Measurements from ENCODE around the gene PLA2G6. TPM values are rescaled to one million over a fixed set of nuclear protein-coding genes. Genes with fewer than 3 reads are reported as not detected.

Gene PLA2G6
- total and polyA plus RNA-seq, 5 experiments from 2014 or later, result 2.6 to 186 (median 7.2) TPM

DNA sequence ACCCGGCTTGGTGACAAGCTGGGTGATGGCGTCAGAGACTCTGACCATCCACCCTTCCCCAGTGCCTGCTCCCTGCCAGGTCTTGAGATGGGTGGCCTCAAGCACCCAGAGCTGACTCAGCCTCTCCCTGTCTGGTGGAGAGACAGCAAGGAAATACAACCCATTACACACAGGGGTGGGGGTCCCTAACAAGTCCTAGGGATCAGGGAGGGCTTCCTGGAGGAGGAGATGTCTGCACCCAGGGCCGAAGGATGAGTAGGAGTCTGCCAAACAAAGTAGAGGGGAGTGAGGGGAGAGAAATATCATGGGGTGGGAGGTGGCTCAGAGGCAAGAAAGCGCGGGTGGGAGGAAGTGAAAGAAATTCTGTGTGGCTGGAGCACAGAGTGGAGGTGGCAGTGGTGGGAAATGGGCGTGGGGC, 26.9 kb upstream of the PLA2G6 start:
- POLR2A ChIA-PET, result no interaction called here
- Mint-ChIP-seq H3K27me3 (no peaks in the 10 kb centered on the region), H3K36me3 (peaks cover 0 to 2% (median 1%) of the 10 kb centered on the region in 3 donors), H3K9me3 (no peaks in the 10 kb centered on the region), H3K27ac (peak overlapping the region in 1 of 10 donors; percentile 64), H3K4me3 (no peak overlapping the region), H3K4me1 (peaks cover 12 to 22% (median 21%) of the 10 kb centered on the region in 4 donors)
- no peak for DNase-seq
- no peak for ATAC-seq

DNA sequence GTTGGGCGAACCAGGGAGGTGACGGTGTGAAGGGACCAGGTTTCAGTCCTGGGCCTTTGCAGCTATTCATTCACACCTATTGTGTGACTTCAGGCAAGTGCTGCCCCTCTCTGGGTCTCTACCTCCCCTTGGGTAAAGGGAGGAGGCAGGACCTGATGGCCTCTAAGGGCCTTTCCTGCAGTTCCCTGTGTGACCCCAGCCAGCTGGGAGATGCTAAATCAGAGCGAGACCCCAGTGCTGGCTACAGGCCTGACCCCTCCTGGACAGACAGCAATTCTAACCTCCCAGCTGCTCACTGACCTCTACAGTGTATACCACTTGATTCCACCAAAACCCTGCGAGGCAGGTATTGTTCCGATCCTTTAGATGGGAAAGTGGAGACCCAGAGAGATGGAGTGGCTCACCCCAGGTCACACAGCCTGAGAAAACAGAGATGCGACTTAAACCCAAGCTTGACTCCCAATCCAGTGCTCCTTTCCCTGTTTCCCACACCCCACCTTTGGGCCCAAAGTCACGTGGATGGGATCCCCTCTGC, 26.3 kb upstream of the PLA2G6 start:
- Mint-ChIP-seq H3K27ac (peak overlapping the region in 1 of 10 donors; percentile 34), H3K4me1 (peaks cover 13 to 22% (median 20%) of the 10 kb centered on the region in 4 donors), H3K36me3 (peaks cover 0 to 2% (median 1%) of the 10 kb centered on the region in 3 donors), H3K4me3 (no peak overlapping the region), H3K9me3 (no peaks in the 10 kb centered on the region), H3K27me3 (no peaks in the 10 kb centered on the region)
- no peak for DNase-seq
- no peak for ATAC-seq
- POLR2A ChIA-PET, result no interaction called here

DNA sequence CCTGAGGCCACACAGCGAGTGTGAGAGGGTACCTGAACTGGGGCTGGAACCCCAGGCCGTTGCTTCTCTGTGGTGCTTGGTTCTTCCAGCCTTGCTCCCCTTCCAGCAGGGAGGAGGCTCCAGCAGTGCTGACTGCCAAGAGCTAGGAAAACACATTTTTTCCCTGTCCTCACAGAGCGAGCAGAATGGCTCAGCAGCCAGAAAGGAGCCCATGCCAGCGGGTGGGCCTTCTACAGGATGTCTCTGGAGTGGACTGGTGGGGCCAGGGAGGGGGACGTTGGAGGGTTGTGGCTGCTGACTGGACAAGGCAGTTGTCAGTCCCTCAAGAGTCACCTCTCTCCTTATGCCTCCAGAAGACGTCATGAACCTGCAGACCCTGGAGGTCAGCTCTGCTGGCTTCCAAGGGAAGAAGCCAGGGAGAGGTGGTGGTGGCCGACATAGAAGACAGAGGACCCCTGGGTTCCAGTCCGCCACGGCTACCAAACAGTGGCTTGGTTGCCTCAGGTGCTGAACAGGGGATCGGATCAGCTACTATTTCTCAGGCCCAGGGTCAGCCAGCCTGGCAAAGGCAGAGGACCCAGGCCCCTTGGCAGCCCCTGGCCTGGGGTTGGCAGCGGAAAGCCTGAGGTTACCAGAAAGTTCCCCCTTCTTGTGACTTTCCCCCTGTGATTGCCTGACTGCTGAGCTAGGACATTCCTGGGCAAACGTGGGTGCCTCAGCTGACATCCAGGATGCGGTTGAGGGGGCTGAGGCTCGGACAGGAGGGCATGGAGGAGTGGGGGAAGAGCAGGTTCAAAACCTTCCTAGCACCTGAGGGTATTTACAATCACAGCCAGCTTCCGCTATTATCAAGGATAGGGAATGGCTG, 23.9 kb upstream of the PLA2G6 start:
- POLR2A ChIA-PET, result interaction anchor here (0.7 to 0.8 kb wide), 3 partner anchors 11 to 24 kb away, joined by 3 read pairs; partner anchors contain the start of gene PLA2G6
- Mint-ChIP-seq H3K27ac (peak overlapping the region in 8 of 10 donors; percentile 29 to 81 (median 67)), H3K36me3 (peaks cover 0 to 1% (median 0%) of the 10 kb centered on the region in 3 donors), H3K9me3 (no peaks in the 10 kb centered on the region), H3K4me3 (peak overlapping the region in 2 of 10 donors; percentile 46 to 58), H3K27me3 (no peaks in the 10 kb centered on the region), H3K4me1 (peaks cover 19 to 39% (median 33%) of the 10 kb centered on the region in 4 donors)
- no peak for ATAC-seq
- no peak for DNase-seq

DNA sequence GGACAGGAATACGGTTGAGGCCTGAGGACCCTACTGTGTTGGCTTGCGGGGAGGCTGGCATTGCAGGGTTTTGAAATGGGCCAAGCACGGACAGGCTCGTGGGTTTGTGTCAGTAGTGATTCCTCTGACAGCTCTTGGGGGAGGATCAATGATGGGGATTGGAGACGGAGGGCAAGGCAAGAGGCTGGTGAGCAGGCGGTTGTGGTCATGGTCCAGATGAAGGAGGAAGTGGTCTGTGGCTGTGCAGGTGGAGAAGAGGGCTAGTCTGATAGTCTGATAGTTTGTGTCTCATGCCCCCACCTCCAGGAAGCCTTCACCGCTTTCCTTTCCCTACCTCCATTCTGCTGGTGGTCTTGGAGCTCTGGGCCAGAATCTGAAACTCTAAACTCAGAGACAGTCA, 23.2 kb upstream of the PLA2G6 start:
- peaks cover 19 to 41% (median 35%) of the 10 kb centered on the region in 4 donors for H3K4me1 Mint-ChIP-seq
- peaks cover 0 to 1% (median 0%) of the 10 kb centered on the region in 3 donors for H3K36me3 Mint-ChIP-seq
- POLR2A ChIA-PET, result interaction anchor here (1.1 to 1.3 kb wide), 2 partner anchors 10 to 24 kb away, joined by 5 read pairs; partner anchors contain the start of gene PLA2G6
- no peaks in the 10 kb centered on the region for H3K27me3 Mint-ChIP-seq
- ATAC-seq (no peak), DNase-seq (no peak)
- no peaks in the 10 kb centered on the region for H3K9me3 Mint-ChIP-seq
- H3K27ac Mint-ChIP-seq, result peak overlapping the region; percentile 37 to 81 (median 68)
- peak overlapping the region in 5 of 10 donors; percentile 38 to 81 (median 46) for H3K4me3 Mint-ChIP-seq

DNA sequence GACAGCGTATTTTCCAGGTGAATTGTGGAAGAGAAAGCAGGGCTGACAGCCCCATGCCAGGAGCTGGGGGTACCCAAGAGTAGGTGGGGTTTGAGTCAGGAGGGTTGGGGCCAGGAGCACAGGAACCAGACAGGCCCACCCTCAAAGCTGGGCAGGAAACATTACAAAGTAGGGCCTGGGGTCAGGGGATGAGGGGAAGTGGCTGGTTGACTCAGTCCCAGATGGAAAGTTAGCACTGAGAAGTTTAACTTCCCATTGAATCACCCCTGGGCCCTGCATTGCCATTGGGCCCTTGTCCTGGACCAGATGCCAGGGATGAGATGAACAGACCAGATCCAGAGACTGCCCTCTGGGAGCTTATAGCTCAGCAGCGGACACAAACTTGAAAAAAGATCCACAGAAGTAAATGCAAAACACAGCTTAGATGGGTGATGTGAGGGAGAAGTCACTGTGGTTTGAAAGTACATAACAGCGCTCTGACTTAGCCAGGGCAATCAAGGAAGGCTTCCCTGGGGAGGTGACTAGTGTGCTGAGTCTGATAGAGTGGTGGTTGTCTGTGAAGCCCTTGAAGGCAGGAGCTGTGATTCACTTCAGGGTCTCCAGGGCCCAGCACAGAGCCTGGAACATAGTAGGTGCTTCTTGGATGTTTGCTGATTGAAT, 22.4 kb upstream of the PLA2G6 start:
- Mint-ChIP-seq H3K27ac (peak overlapping the region; percentile 39 to 91 (median 74)), H3K36me3 (peaks cover 0 to 1% (median 0%) of the 10 kb centered on the region in 3 donors), H3K27me3 (no peaks in the 10 kb centered on the region), H3K4me3 (peak overlapping the region; percentile 31 to 91 (median 82)), H3K9me3 (no peaks in the 10 kb centered on the region), H3K4me1 (peaks cover 22 to 45% (median 36%) of the 10 kb centered on the region in 4 donors)
- no peak for ATAC-seq
- no peak for DNase-seq
- POLR2A ChIA-PET, result interaction anchor here (0.5 to 1.8 kb wide), 6 partner anchors 10 to 479 kb away, joined by 3 to 6 read pairs (median 4); partner anchors contain the start of gene PLA2G6

DNA sequence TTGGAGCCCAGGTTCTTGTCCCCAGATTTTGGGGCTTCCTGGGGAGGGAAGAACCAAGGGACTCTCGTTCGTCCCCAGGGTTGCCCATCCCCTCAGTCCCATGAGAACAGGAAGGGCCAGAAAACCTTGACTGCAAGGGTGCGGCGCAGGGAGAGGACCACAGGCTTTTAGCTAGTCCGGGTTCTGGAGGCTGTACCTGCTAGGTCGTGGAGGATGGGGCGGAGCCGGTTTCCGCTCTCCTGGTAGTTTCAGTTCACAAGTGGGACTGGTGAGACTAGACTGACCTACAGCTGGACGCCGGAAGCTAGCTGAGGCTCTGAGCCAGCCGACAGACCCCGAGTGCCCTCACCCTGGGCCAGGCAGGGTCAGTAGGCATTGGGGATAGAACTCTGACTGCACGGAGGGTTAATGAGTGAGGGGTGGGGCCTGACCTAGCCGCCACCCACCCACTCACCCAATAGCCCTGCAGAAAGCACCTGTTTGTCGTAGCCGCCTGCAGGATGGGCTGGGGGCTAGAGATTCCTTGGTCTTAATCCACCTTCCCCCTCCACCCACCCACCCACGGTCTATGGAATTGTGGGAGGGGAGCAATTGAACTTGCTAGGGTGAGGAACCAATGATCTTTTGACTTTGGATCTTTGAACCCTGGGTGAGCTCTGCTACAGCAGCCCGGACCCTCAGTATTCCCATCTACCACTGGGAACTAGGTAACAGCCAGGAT, 21.6 kb upstream of the PLA2G6 start:
- H3K27ac Mint-ChIP-seq, result peak overlapping the region; percentile 68 to 91 (median 89)
- peaks cover 22 to 50% (median 36%) of the 10 kb centered on the region in 4 donors for H3K4me1 Mint-ChIP-seq
- H3K4me3 Mint-ChIP-seq, result peak overlapping the region; percentile 72 to 91 (median 86)
- H3K36me3 Mint-ChIP-seq, result peaks cover 0 to 1% (median 0%) of the 10 kb centered on the region in 3 donors
- H3K9me3 Mint-ChIP-seq, result no peaks in the 10 kb centered on the region
- H3K27me3 Mint-ChIP-seq, result no peaks in the 10 kb centered on the region
- peak in 5 of 10 donors; percentile 17 to 43 (median 40) for DNase-seq
- POLR2A ChIA-PET, result interaction anchor here (0.5 to 2.3 kb wide), 8 partner anchors 11 to 480 kb away, joined by 3 to 6 read pairs (median 4); partner anchors contain the start of gene PLA2G6
- peak in 1 of 2 donors; percentile 15 for ATAC-seq

DNA sequence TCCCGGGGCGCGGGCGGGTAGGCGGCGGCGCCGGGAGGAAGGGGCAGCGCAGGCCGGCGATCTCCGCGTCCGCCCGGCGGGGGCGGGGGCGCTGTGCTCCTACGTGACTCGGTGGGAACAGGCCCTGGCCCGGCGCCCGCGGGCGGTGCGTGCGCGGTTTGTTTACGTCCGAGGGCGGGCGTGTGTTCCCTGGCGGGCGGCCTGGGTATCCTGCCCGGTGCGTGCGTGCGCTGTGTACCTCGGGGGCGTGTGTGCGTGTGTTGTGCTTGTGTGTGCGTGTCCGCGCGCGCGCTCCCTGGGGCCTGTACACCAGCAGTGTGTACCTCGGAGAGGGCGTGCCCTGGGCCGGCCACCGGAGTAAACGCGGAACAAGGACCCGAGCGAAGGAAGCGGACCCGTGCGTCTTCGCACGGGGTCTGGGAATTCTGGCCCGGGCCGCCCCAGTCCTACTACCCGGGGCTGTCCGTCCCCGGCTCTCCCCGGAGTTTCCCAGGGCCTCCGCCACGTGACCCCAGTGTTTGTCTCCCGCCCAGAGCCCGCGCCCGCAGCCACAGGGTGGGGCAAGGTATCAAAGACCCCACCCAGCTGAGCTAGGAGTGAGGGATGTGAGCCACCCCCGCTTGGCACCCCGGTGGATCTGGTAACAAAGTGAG, 20.9 kb upstream of the PLA2G6 start:
- Mint-ChIP-seq H3K4me1 (peaks cover 22 to 50% (median 36%) of the 10 kb centered on the region in 4 donors), H3K27ac (peak overlapping the region; percentile 68 to 91 (median 89)), H3K9me3 (no peaks in the 10 kb centered on the region), H3K4me3 (peak overlapping the region; percentile 72 to 91 (median 86)), H3K27me3 (no peaks in the 10 kb centered on the region), H3K36me3 (peaks cover 0 to 1% (median 0%) of the 10 kb centered on the region in 3 donors)
- DNase-seq (peak; percentile 39 to 80 (median 48)), ATAC-seq (peak; percentile 38)
- POLR2A ChIA-PET, result interaction anchor here (0.5 to 2.3 kb wide), 7 partner anchors 12 to 68 kb away, joined by 3 to 24 read pairs (median 6); partner anchors contain the start of gene PLA2G6

DNA sequence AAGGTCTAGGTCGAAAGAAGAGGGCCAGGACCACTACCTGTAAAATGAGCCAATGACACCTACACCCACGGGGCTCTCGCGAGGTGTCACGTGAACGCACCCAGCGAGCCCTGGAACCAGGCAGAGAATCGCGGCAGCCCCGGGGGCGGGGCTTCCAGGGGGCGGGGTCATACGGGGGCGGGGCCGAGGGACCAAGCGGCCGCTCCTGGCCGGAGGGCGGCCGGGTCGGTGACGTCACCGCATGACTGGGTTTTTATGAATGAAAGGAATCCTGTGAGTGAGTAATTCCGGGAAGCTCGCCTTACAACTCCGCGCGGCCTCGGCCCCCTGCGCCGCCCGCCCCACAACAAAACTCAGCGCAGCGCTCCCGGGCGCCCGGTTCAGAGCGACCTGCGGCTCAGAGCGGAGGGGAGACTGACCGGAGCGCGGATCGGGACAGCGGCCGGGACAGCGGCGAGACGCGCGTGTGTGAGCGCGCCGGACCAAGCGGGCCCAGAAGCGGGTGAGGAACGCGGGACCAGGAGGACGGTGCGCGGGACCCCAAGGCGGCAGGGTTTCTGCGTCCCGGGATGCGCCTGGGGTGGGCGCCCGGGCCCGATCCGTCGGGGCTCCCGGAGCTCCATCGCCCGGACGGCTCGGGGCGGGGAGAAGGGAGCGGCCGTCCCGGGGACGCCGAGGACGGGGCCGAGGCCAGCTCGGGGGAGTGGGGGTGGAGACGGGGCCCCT, 20.2 kb upstream of the PLA2G6 start, which contains the start of gene MAFF:
Gene MAFF, plus strand, starts transcription at position 284 of the 726 bp plus-strand sequence. CDS start 11,860 bp downstream, outside the sequence.
- Mint-ChIP-seq H3K9me3 (no peaks in the 10 kb centered on the region), H3K27ac (peak within 1 kb of the TSS; percentile 89 to 99 (median 97)), H3K27me3 (no peaks in the 10 kb centered on the region), H3K4me3 (peak within 1 kb of the TSS; percentile 72 to 93 (median 88)), H3K4me1 (peaks cover 22 to 50% (median 36%) of the 10 kb centered on the region in 4 donors), H3K36me3 (peaks cover 0 to 1% (median 0%) of the 10 kb centered on the region in 3 donors)
- DNase-seq, result peak; percentile 76 to 93 (median 79)
- peak; percentile 72 to 75 for ATAC-seq
- POLR2A ChIA-PET, result interaction anchor here (0.7 to 2.3 kb wide), 8 partner anchors 13 to 69 kb away, joined by 3 to 24 read pairs (median 4); partner anchors contain the start of gene PLA2G6

DNA sequence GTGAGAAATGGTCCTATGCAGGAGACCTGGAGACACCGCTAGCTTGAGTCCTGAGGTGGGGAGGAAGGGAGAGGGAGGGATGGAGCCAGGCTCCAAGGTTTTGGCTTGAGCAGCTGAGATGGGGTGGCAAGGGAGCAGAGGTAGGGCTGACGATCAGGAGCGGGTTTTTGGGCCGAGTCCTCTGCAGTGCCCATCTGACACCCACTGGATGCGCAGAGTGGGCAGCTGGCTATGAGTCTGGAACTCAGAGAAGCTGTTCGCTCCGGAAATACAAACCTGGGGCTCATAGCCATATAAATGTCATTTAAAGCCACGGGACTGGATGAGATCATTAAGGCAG, 19.7 kb upstream of the PLA2G6 start:
- H3K4me1 Mint-ChIP-seq, result peaks cover 22 to 50% (median 36%) of the 10 kb centered on the region in 4 donors
- no peaks in the 10 kb centered on the region for H3K27me3 Mint-ChIP-seq
- DNase-seq (no peak), ATAC-seq (no peak)
- peaks cover 0 to 1% (median 0%) of the 10 kb centered on the region in 3 donors for H3K36me3 Mint-ChIP-seq
- POLR2A ChIA-PET, result interaction anchor here (0.7 to 2.3 kb wide), 12 partner anchors 10 to 569 kb away, joined by 3 to 24 read pairs (median 4); partner anchors contain the start of genes ANKRD54 and PLA2G6
- H3K27ac Mint-ChIP-seq, result peak overlapping the region; percentile 89 to 99 (median 97)
- no peaks in the 10 kb centered on the region for H3K9me3 Mint-ChIP-seq
- peak overlapping the region; percentile 72 to 93 (median 86) for H3K4me3 Mint-ChIP-seq

DNA sequence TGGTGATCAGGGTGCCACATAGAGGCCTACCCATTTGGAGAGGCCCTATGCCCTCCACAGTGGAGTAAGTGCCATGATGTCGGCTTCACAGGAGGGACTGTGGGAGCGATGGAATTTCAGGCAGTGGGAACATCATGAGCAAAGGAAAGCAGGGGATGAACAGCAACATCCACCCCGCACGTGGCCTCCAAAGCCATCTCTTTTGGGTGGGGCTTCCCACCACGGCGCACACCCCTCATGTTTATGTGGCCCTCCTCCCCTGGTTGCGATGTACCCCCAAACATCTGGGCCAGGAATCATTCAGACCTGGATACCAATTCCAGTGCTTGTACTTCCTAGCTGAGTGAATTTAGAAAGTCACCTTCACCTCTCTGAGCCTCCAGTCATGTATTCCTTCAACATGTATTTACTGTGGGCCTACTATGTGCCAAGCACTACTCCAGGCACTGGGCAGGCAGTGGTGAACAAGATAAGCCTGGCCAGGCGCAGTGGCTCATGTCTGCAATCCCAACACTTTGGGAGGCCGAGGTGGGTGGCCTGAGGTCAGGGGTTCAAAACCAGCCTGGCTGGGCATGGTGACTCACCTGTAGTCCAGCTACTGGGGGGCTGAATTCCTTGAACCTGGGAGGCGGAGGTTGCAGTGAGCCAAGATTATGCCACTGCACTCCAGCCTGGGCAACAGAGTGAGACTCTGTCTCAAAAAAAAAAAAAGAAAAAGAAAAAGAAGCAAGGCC, 18.4 kb upstream of the PLA2G6 start:
- H3K4me1 Mint-ChIP-seq, result peaks cover 22 to 49% (median 35%) of the 10 kb centered on the region in 4 donors
- POLR2A ChIA-PET, result interaction anchor here (0.5 to 1.5 kb wide), 4 partner anchors 18 to 563 kb away, joined by 3 to 6 read pairs (median 4); no protein-coding TSS in a partner anchor
- peak overlapping the region in 1 of 10 donors; percentile 39 for H3K4me3 Mint-ChIP-seq
- no peaks in the 10 kb centered on the region for H3K27me3 Mint-ChIP-seq
- peaks cover 0 to 1% (median 0%) of the 10 kb centered on the region in 3 donors for H3K36me3 Mint-ChIP-seq
- no peaks in the 10 kb centered on the region for H3K9me3 Mint-ChIP-seq
- ATAC-seq, result no peak
- DNase-seq, result no peak
- peak overlapping the region in 4 of 10 donors; percentile 20 to 77 (median 32) for H3K27ac Mint-ChIP-seq
